ENCODE results near the gene AGAP3. TPM values are rescaled to one million over a fixed set of nuclear protein-coding genes. Genes with fewer than 3 reads are reported as not detected.

Gene AGAP3
- total and polyA plus RNA-seq, 4 donors: 3.9 to 27.0 (median 17.6) TPM

DNA sequence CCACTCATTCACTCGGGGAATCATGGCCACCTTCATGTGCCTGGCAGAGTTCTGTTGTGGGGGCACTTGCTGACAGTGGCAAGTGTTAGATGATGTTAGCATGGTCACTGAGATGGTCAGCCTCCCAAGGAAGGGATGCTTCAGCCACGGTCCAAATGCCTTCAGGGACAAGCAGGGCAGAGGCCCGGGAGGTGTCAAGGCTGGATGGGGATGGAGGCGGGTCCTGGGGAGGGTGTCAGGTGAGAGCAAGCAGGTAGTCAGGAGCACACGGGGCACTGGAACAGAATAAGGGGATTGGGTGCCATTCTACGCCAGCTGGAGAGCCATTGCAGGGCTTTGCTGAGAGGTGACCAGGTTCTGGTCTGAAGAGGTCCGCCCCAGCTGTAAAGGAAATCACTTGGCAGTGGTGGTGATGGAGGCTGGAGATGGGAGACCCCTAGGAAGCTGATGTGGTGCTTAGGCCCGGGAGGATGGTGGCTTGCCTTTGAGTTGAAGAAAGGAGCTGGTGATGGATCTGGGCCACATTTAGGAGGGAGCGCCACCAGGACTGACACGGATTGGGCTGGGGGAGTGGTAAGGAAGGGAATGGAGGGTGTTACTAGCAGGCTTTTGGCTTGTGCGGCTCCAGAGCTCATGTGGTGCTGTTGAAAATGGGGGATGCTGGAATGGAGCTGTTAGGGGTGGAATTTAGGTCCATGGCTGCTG, 24.1 kb downstream of the AGAP3 start:
- DNase-seq (ENCODE audit: low spot score): no peak
- H3K27ac ChIP-seq (ENCODE audit: low read depth in 1 of 2, low read length in 2 of 2): no peak overlapping the region
- TF ChIP-seq RAD21 (IDR thresholded peaks at IDR 0.05) (no peak), YY1 (IDR thresholded peaks at IDR 0.05) (no peak), FOXA2 (IDR thresholded peaks at IDR 0.05) (no peak), GABPA (IDR thresholded peaks at IDR 0.05 in 1 of 2, conservative IDR thresholded peaks at IDR 0.05 in 1 of 2) (no peak), ZBTB33 (IDR thresholded peaks at IDR 0.05) (no peak), NR2F2 (IDR thresholded peaks at IDR 0.05) (no peak)
- TF ChIP-seq, protein P1, sequence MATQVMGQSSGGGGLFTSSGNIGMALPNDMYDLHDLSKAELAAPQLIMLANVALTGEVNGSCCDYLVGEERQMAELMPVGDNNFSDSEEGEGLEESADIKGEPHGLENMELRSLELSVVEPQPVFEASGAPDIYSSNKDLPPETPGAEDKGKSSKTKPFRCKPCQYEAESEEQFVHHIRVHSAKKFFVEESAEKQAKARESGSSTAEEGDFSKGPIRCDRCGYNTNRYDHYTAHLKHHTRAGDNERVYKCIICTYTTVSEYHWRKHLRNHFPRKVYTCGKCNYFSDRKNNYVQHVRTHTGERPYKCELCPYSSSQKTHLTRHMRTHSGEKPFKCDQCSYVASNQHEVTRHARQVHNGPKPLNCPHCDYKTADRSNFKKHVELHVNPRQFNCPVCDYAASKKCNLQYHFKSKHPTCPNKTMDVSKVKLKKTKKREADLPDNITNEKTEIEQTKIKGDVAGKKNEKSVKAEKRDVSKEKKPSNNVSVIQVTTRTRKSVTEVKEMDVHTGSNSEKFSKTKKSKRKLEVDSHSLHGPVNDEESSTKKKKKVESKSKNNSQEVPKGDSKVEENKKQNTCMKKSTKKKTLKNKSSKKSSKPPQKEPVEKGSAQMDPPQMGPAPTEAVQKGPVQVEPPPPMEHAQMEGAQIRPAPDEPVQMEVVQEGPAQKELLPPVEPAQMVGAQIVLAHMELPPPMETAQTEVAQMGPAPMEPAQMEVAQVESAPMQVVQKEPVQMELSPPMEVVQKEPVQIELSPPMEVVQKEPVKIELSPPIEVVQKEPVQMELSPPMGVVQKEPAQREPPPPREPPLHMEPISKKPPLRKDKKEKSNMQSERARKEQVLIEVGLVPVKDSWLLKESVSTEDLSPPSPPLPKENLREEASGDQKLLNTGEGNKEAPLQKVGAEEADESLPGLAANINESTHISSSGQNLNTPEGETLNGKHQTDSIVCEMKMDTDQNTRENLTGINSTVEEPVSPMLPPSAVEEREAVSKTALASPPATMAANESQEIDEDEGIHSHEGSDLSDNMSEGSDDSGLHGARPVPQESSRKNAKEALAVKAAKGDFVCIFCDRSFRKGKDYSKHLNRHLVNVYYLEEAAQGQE (IDR thresholded peaks at IDR 0.05): no peak

DNA sequence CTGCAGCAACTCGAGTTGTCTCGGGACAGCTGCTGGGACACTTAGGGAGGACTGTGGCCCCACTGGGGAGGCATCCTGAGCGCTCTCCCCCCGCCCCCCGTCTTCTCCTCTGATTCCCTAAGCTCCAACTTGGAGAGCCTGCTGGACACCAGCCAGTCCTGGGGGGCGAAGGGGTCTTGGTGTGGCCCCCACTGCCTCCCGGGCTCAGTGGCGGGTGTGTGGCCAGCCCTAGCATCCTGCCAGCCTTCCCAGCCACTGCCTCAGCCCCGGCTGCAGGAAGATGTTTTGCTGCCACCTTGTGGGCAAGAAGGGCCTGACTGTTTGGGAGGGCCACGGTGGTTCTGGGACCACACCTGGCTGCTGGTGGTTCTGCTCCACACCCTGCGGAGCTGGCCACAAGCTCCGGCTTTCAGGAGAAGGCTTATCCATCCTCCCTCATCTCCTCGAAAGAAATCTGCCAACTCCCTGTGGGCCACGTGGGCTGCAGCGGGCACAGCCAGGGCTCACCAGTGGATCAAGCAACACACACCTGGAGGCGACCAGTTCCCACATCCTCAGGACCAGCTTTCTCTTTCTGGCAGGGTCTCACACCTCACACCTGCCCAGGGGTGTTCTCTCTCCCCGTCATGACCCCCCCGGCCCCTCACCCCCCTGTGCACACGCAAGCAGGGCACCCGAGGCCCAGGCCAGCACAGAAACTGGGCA, 24.8 kb downstream of the AGAP3 start:
- H3K4me3 ChIP-seq (ENCODE audit: low read depth in 1 of 3, low read length in 3 of 3): no peak overlapping the region
- H3K4me1 ChIP-seq (ENCODE audit: control insufficient read depth in 4 of 4, insufficient read depth in 4 of 4, low read length in 3 of 4): peaks cover 0 to 6% (median 2%) of the 10 kb centered on the region in 4 donors
- no peak overlapping the region for H3K27ac ChIP-seq (ENCODE audit: low read depth in 1 of 2, low read length in 2 of 2)
- TF ChIP-seq EGR1 (IDR thresholded peaks at IDR 0.05; ENCODE audit: low read depth in 2 of 2) (no peak), RAD21 (IDR thresholded peaks at IDR 0.05) (peak; percentile 91 to 95), CTCF (IDR thresholded peaks at IDR 0.05; ENCODE audit: low read depth, low read length, missing input control) (peak; percentile 85)
- H3K27me3 ChIP-seq (ENCODE audit: control insufficient read depth in 4 of 4, insufficient read depth in 4 of 4, low read length in 3 of 4): no peaks in the 10 kb centered on the region
- H3K36me3 ChIP-seq (ENCODE audit: control insufficient read depth in 4 of 4, insufficient read depth in 3 of 4, low read depth in 1 of 4, low read length in 3 of 4): no peaks in the 10 kb centered on the region
- no peaks in the 10 kb centered on the region for H3K9me3 ChIP-seq (ENCODE audit: control insufficient read depth in 4 of 4, low read length in 3 of 4)
- no peak overlapping the region for H3K9ac ChIP-seq (ENCODE audit: low read depth in 1 of 2, low read length in 2 of 2)
- WGBS: 46% methylated on average over 20 of the region's 20 CpGs
- DNase-seq (ENCODE audit: low spot score): peak; percentile 78

More for the DNA sequence above, 24.1 kb downstream of the AGAP3 start:
- no peaks in the 10 kb centered on the region for H3K36me3 ChIP-seq (ENCODE audit: control insufficient read depth in 4 of 4, insufficient read depth in 3 of 4, low read depth in 1 of 4, low read length in 3 of 4)
- H3K4me3 ChIP-seq (ENCODE audit: low read depth in 1 of 3, low read length in 3 of 3): no peak overlapping the region
- WGBS: 80% methylated on average over 11 of the region's 11 CpGs
- no peaks in the 10 kb centered on the region for H3K27me3 ChIP-seq (ENCODE audit: control insufficient read depth in 4 of 4, insufficient read depth in 4 of 4, low read length in 3 of 4)
- peaks cover 0 to 6% (median 2%) of the 10 kb centered on the region in 4 donors for H3K4me1 ChIP-seq (ENCODE audit: control insufficient read depth in 4 of 4, insufficient read depth in 4 of 4, low read length in 3 of 4)
- H3K9ac ChIP-seq (ENCODE audit: low read depth in 1 of 2, low read length in 2 of 2): no peak overlapping the region
- no peaks in the 10 kb centered on the region for H3K9me3 ChIP-seq (ENCODE audit: control insufficient read depth in 4 of 4, low read length in 3 of 4)
